HepG2 (cell line): ENCODE data around the gene POFUT1. TPM values are rescaled to one million over a fixed set of nuclear protein-coding genes. Genes with fewer than 3 reads are reported as not detected.
A peak's percentile ranks its signal among the peaks of the same experiment; 100 is the strongest.

ENCODE experiments used
- ETV5 ChIP-seq: IDR thresholded peaks from 2 replicates; pipeline ENCODE4 v1.6.1; 2018; ENCODE audit warnings: missing biosample characterization, missing genetic modification reagents, inconsistent platforms, borderline replicate concordance
- HDAC2 ChIP-seq: sonication (generic); formaldehyde crosslinking; IDR thresholded peaks from 2 replicates; pipeline ENCODE4 v1.4.0; 2020; ENCODE audit warnings: missing genetic modification reagents
- KDM6A ChIP-seq: IDR thresholded peaks from 2 replicates; pipeline ENCODE4 v1.6.1; 2016; ENCODE audit warnings: low read depth
- KLF11 ChIP-seq: IDR thresholded peaks from 2 replicates; pipeline ENCODE4 v1.6.1; 2016; ENCODE audit warnings: missing compliant biosample characterization
- LCORL ChIP-seq, 2 experiments: fragments of 450-650 bp in 1 of 2; sonication (generic) in 1 of 2; formaldehyde crosslinking in 1 of 2; IDR thresholded peaks; 2 replicates each; pipeline versions ENCODE4 v1.5.0 to v1.6.1; 2017 to 2020; ENCODE audit warnings: antibody characterized with exemption in 1 of 2, missing genetic modification reagents in 1 of 2
- MIER3 ChIP-seq: IDR thresholded peaks from 2 replicates; pipeline ENCODE4 v1.6.1; 2016; ENCODE audit warnings: missing compliant biosample characterization, borderline replicate concordance
- SKI ChIP-seq: fragments of 450-650 bp; IDR thresholded peaks from one replicate; pipeline ENCODE4 v1.6.1; 2018; ENCODE audit warnings: mild to moderate bottlenecking; ENCODE audit not compliant: partially characterized antibody
- SNAPC2 ChIP-seq: sonication (generic); formaldehyde crosslinking; IDR thresholded peaks from 2 replicates; pipeline ENCODE4 v1.8.1; 2022; ENCODE audit warnings: mild to moderate bottlenecking, missing genetic modification reagents
- TBX2 ChIP-seq: sonication (generic); formaldehyde crosslinking; IDR thresholded peaks from 2 replicates; pipeline ENCODE4 v1.5.0; 2020; ENCODE audit warnings: missing genetic modification reagents, mild to moderate bottlenecking, borderline replicate concordance
- TEAD3 ChIP-seq: optimal IDR thresholded peaks from 2 replicates; pipeline ENCODE3; 2016; ENCODE audit warnings: borderline replicate concordance
- ZFP1 ChIP-seq: IDR thresholded peaks from 2 replicates; pipeline ENCODE4 v1.6.1; 2016
- ZFP37 ChIP-seq: sonication (generic); formaldehyde crosslinking; IDR thresholded peaks from 2 replicates; pipeline ENCODE4 v1.4.0; 2020; ENCODE audit warnings: missing genetic modification reagents, borderline replicate concordance
- ZKSCAN5 ChIP-seq: sonication (generic); formaldehyde crosslinking; IDR thresholded peaks from 2 replicates; pipeline ENCODE4 v1.5.1; 2020; ENCODE audit warnings: mild to moderate bottlenecking, missing genetic modification reagents
- ZKSCAN8 ChIP-seq: IDR thresholded peaks from 2 replicates; pipeline ENCODE4 v1.6.1; 2016; ENCODE audit warnings: borderline replicate concordance, missing genetic modification reagents, missing compliant biosample characterization
- ZNF143 ChIP-seq: sonication (generic); formaldehyde crosslinking; IDR thresholded peaks from 2 replicates; pipeline ENCODE4 v1.4.0; 2020; ENCODE audit warnings: missing genetic modification reagents
- ZNF367 ChIP-seq: sonication (generic); formaldehyde crosslinking; IDR thresholded peaks from 2 replicates; pipeline ENCODE4 v1.4.0; 2020; ENCODE audit warnings: missing genetic modification reagents, borderline replicate concordance
- ZNF530 ChIP-seq: sonication (generic); formaldehyde crosslinking; IDR thresholded peaks from 2 replicates; pipeline ENCODE4 v1.5.0; 2020; ENCODE audit warnings: low read depth, mild to moderate bottlenecking, missing genetic modification reagents
- ZNF614 ChIP-seq: IDR thresholded peaks from 2 replicates; pipeline ENCODE4 v1.6.1; 2018; ENCODE audit warnings: missing biosample characterization, missing genetic modification reagents, inconsistent platforms, borderline replicate concordance
- ZNF678 ChIP-seq: sonication (generic); formaldehyde crosslinking; IDR thresholded peaks from 2 replicates; pipeline ENCODE4 v1.4.0; 2020; ENCODE audit warnings: mild to moderate bottlenecking, missing genetic modification reagents
- ZNF737 ChIP-seq: sonication (generic); formaldehyde crosslinking; IDR thresholded peaks from 2 replicates; pipeline ENCODE4 v1.5.0; 2020; ENCODE audit warnings: missing genetic modification reagents, mild to moderate bottlenecking, borderline replicate concordance
- ZNF746 ChIP-seq: sonication (generic); formaldehyde crosslinking; IDR thresholded peaks from 2 replicates; pipeline ENCODE4 v1.8.0; 2022; ENCODE audit warnings: mild to moderate bottlenecking, missing genetic modification reagents
- ZNF788 ChIP-seq: sonication (generic); formaldehyde crosslinking; IDR thresholded peaks from 2 replicates; pipeline ENCODE4 v1.5.0; 2020; ENCODE audit warnings: mild to moderate bottlenecking, missing genetic modification reagents, borderline replicate concordance
- ZSCAN29 ChIP-seq: sonication (generic); formaldehyde crosslinking; conservative IDR thresholded peaks from 2 replicates; pipeline ENCODE4 v1.4.0; 2020; ENCODE audit warnings: mild to moderate bottlenecking, missing genetic modification reagents
- polyA plus RNA-seq, 8 experiments: library from polyadenylated mRNA; depleted of rRNA in 3 of 8; stranded (reverse) in 7 of 8; unstranded in 1 of 8; fragments of >200 nt; fragmentation: Illumina TruSeq in 4 of 8; extraction: Trizol in 4 of 8; gene quantifications; 2 replicates each; pipeline versions ENCODE4 v1.2.1 to v1.2.3, GENCODE V29; 2011 to 2016; ENCODE audit warnings: low read depth in 4 of 8, missing spikeins in 1 of 8, mixed read lengths in 1 of 8; ENCODE audit not compliant: insufficient read depth in 1 of 8
- total RNA-seq, 5 experiments: library from RNA; depleted of rRNA; stranded (reverse); fragments of >200 nt; fragmentation: Illumina TruSeq; extraction: Trizol; gene quantifications; 2 replicates each; pipeline ENCODE4 v1.2.3, GENCODE V29; 2016; ENCODE audit warnings: low read depth in 1 of 5
- TF ChIP-seq, protein P1 (sequence below): sonication (generic); formaldehyde crosslinking; conservative IDR thresholded peaks from 2 replicates; pipeline ENCODE4 v1.8.0; 2022; ENCODE audit warnings: missing genetic modification reagents
- TF ChIP-seq, protein P2 (sequence below): sonication (generic); formaldehyde crosslinking; IDR thresholded peaks from 2 replicates; pipeline ENCODE4 v1.4.0; 2020; ENCODE audit warnings: missing genetic modification reagents

POFUT1 gene
- total and polyA plus RNA-seq, 2 of the 13 experiments (the other 11 are each of a cell fraction or from before 2014, with no cell fraction given) = 35.5 to 58.3 TPM

DNA sequence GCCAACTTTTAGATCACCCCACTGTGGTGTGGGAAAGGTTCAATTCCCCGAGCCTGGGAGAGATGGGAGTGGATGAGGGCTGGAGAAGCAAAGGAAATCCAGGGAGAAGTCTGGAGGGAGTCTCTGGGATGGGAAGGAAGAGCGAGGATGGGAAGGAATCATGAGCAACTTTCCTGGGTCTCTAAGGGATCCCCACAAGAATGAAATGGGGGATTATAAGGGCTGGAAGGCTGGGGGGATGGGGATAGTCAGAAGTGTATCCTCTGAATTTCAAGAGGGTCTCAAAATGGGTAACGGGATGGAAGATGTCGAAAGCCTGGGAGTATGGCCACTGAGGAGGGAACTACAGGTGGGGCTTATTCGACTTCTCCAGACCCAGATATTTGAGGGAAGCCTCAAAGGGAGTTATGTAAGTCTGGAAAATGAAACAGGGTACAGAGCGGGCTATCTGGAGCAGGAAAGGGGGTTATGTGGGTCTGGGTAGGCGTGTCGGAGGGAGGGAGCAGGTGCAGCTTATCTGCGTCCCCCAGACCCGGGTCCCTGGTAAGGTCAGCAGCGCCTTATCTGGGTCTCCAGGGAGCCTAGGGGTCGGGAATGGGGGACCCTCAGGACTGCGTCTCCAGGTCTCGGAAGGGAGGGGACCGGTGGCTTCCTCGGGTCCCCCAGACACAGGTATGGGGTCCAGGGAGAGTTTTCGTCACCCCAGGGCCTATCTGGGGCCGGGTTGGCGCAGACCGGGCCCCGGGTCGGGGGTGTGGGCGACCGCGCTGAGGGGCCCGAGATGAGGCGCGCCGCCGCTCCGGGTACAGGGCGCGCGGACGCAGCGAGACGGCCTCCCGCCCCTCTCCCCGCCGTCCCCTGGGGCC is 687 bp upstream of the POFUT1 start (continued):
- TF ChIP-seq MIER3 (CRISPR knock-in tag) = no peak
- TF ChIP-seq, protein P1, sequence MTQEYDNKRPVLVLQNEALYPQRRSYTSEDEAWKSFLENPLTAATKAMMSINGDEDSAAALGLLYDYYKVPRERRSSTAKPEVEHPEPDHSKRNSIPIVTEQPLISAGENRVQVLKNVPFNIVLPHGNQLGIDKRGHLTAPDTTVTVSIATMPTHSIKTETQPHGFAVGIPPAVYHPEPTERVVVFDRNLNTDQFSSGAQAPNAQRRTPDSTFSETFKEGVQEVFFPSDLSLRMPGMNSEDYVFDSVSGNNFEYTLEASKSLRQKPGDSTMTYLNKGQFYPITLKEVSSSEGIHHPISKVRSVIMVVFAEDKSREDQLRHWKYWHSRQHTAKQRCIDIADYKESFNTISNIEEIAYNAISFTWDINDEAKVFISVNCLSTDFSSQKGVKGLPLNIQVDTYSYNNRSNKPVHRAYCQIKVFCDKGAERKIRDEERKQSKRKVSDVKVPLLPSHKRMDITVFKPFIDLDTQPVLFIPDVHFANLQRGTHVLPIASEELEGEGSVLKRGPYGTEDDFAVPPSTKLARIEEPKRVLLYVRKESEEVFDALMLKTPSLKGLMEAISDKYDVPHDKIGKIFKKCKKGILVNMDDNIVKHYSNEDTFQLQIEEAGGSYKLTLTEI (CRISPR knock-in tag) = no peak
- no peak for TF ChIP-seq TBX2 (CRISPR knock-in tag)
- 0 out of 2 replicates have a peak, but pooled peaks have one; percentile 13 for TF ChIP-seq ETV5
- no peak for TF ChIP-seq ZNF614
- peak; percentile 57; the same call in 1 of the 2 replicates for TF ChIP-seq ZNF737
- TF ChIP-seq ZKSCAN5 (CRISPR knock-in tag) = no peak
- no peak; the same call in 1 of the 2 replicates for TF ChIP-seq ZNF746 (CRISPR knock-in tag)
- TF ChIP-seq HDAC2 (CRISPR knock-in tag) = peak; percentile 37; the same call in 1 of the 2 replicates
- no peak for TF ChIP-seq ZFP1
- TF ChIP-seq TEAD3 = peak; percentile 10
- 0 out of 2 replicates have a peak, but pooled peaks have one; percentile 12 for TF ChIP-seq ZNF530 (CRISPR knock-in tag)
- 0 out of 2 replicates have a peak, but pooled peaks have one; percentile 23 for TF ChIP-seq ZNF788 (CRISPR knock-in tag)
- no peak for TF ChIP-seq ZFP37 (CRISPR knock-in tag)
- no peak for TF ChIP-seq KLF11
- peak; percentile 16; the same call in 1 of the 2 replicates for TF ChIP-seq ZSCAN29 (CRISPR knock-in tag)
- no peak for TF ChIP-seq ZKSCAN8 (CRISPR knock-in tag)
- TF ChIP-seq LCORL (IDR thresholded peaks at IDR 0.05) = no peak
- TF ChIP-seq LCORL (CRISPR knock-in tag; IDR thresholded peaks at IDR 0.05) = no peak
- TF ChIP-seq ZNF367 (CRISPR knock-in tag) = 0 out of 2 replicates have a peak, but pooled peaks have one; percentile 44
- TF ChIP-seq, protein P2, sequence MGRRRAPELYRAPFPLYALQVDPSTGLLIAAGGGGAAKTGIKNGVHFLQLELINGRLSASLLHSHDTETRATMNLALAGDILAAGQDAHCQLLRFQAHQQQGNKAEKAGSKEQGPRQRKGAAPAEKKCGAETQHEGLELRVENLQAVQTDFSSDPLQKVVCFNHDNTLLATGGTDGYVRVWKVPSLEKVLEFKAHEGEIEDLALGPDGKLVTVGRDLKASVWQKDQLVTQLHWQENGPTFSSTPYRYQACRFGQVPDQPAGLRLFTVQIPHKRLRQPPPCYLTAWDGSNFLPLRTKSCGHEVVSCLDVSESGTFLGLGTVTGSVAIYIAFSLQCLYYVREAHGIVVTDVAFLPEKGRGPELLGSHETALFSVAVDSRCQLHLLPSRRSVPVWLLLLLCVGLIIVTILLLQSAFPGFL = 0 out of 2 replicates have a peak, but pooled peaks have one; percentile 20
- 0 out of 2 replicates have a peak, but pooled peaks have one; percentile 15 for TF ChIP-seq SNAPC2 (CRISPR knock-in tag)
- no peak for TF ChIP-seq ZNF143
- no peak for TF ChIP-seq KDM6A
- no peak for TF ChIP-seq SKI
- TF ChIP-seq ZNF678 (CRISPR knock-in tag) = 0 out of 2 replicates have a peak, but pooled peaks have one; percentile 7
